ENCODE data around the gene QRICH2. TPM values are rescaled to one million over a fixed set of nuclear protein-coding genes. Genes with fewer than 3 reads are reported as not detected.
A peak's percentile ranks its signal among the peaks of the same experiment; 100 is the strongest.

The QRICH2 gene
- total and polyA plus RNA-seq, 11 donors = 1.0 to 2.7 (median 1.6) TPM

GRCh38 chr17:76278952-76279741, 28.9 kb downstream of the QRICH2 start:
- H3K9me3 ChIP-seq = no peaks in the 10 kb centered on the region
- ATAC-seq (peak; percentile 81 to 93 (median 87)), DNase-seq (peak; percentile 81 to 94 (median 85))
- no peaks in the 10 kb centered on the region for H3K36me3 ChIP-seq
- H3K4me1 ChIP-seq = peaks cover 0 to 20% (median 5%) of the 10 kb centered on the region in 12 donors
- intact Hi-C loops (cut with DNase I) = loop anchor here in 9 of 10 donors (1.0 to 10.0 kb wide), 10 partner anchors 94 to 374 kb away; partner anchors contain the start of gene MRPL38 (in 1 of the 9)
- H3K27me3 ChIP-seq = no peaks in the 10 kb centered on the region
- H3K27ac ChIP-seq = no peak overlapping the region
- peak; percentile 95 to 100 (median 99) for TF ChIP-seq CTCF (IDR thresholded peaks at IDR 0.05)
- no peak for TF ChIP-seq POLR2A (IDR thresholded peaks at IDR 0.05)
- H3K4me3 ChIP-seq = peak overlapping the region in 1 of 12 donors; percentile 2
- WGBS, 4 donors = 55 to 58% (median 57%) methylated on average over 28 of the region's 28 CpGs

DNA sequence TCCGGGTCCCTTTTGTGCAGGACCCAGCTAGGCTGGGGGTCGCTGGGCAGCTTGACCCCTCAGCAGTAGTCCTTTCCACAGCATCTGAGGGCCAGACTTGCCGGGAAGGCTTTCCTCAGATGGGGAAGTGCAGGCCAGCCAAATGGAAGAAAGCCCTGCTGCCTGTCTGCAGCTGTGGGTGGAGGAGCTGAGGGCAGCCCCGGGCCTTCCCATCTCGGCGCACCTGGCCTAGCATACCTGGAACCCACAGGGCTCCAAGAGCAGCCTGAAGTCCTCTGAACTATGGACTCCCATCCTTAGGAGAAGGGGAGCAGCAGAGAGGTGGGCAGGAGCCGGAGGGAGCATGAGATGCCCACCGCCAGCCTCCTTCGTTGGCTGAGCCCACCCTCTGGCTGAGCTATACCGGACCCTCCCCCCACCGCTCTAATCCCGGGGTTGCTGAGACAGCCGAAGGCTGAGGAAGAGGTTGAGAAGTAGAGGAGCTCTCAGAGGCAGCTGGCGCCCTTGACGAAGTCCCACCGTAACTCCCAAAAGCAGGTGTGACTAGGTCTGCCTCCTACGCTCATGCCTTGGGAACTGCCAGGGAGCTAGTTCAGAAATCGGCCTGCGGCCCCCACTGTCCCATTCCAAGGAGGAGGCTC, 29.7 kb downstream of the QRICH2 start:
- H3K27ac ChIP-seq = no peak overlapping the region
- H3K4me3 ChIP-seq = no peak overlapping the region
- no peaks in the 10 kb centered on the region for H3K27me3 ChIP-seq
- H3K4me1 ChIP-seq = peaks cover 0 to 20% (median 5%) of the 10 kb centered on the region in 12 donors
- no peak for ATAC-seq
- H3K36me3 ChIP-seq = no peaks in the 10 kb centered on the region
- no peaks in the 10 kb centered on the region for H3K9me3 ChIP-seq
- DNase-seq = no peak
- 89 to 95% (median 92%) methylated on average over 16 to 19 of the region's 19 CpGs for WGBS, 4 donors
- intact Hi-C loops (cut with DNase I) = loop anchor here in 7 of 10 donors (2.0 to 10.0 kb wide), 8 partner anchors 94 to 374 kb away; partner anchors contain the start of gene MRPL38 (in 1 of the 7)
- TF ChIP-seq POLR2A (IDR thresholded peaks at IDR 0.05) (no peak), CTCF (IDR thresholded peaks at IDR 0.05) (no peak)

GRCh38 chr17:76277300-76278267, 30.5 kb downstream of the QRICH2 start:
- DNase-seq (no peak), ATAC-seq (no peak)
- H3K36me3 ChIP-seq = no peaks in the 10 kb centered on the region
- no peaks in the 10 kb centered on the region for H3K9me3 ChIP-seq
- peaks cover 0 to 26% (median 8%) of the 10 kb centered on the region in 12 donors for H3K4me1 ChIP-seq
- H3K27ac ChIP-seq = no peak overlapping the region
- intact Hi-C loops (cut with DNase I) = loop anchor here in 7 of 10 donors (2.0 to 10.0 kb wide), 8 partner anchors 93 to 373 kb away; partner anchors contain the start of gene MRPL38 (in 1 of the 7)
- TF ChIP-seq POLR2A (IDR thresholded peaks at IDR 0.05) = no peak
- TF ChIP-seq CTCF (IDR thresholded peaks at IDR 0.05) = no peak
- H3K4me3 ChIP-seq = no peak overlapping the region
- no peaks in the 10 kb centered on the region for H3K27me3 ChIP-seq
- WGBS, 4 donors = 88 to 95% (median 92%) methylated on average over 23 to 31 of the region's 31 CpGs
